Keratinocyte (primary cell): ENCODE results near the gene ALKBH2. TPM values are rescaled to one million over a fixed set of nuclear protein-coding genes. Genes with fewer than 3 reads are reported as not detected.

Experiments
- DNase-seq: peaks from one replicate; pipeline ENCODE4 v3.0.0-alpha.2; 2011; ENCODE audit warnings: low read depth, missing footprints, low spot score
- FAIRE-seq: peaks from 2 replicates; lab custom pipeline; 2011; peaks lifted over from hg19 to GRCh38; lab: Jason Lieb, UNC
- H2AFZ ChIP-seq: 2 replicates; pipeline ENCODE4 v1.6.0; 2012; ENCODE audit warnings: low read length, control low read depth, inconsistent platforms; ENCODE audit not compliant: control insufficient read depth
- H3K27ac ChIP-seq: 2 replicates; pipeline ENCODE4 v1.5.1; 2011; ENCODE audit warnings: low read length; ENCODE audit not compliant: control insufficient read depth, insufficient read depth
- H3K27me3 ChIP-seq: 3 replicates; pipeline ENCODE4 v1.6.0; 2011; ENCODE audit warnings: low read length; ENCODE audit not compliant: control insufficient read depth, insufficient read depth; ENCODE audit errors: extremely low read depth
- H3K36me3 ChIP-seq, 2 experiments: 2 replicates in 1 of 2; 3 replicates in 1 of 2; pipeline ENCODE4 v1.5.1; 2011; ENCODE audit warnings: low read length in 2 of 2, mild to moderate bottlenecking in 1 of 2; ENCODE audit not compliant: control insufficient read depth in 2 of 2, insufficient read depth in 2 of 2; ENCODE audit errors: extremely low read depth in 1 of 2
- H3K4me1 ChIP-seq: 3 replicates; pipeline ENCODE4 v1.5.1; 2011; ENCODE audit warnings: low read length; ENCODE audit not compliant: control insufficient read depth, insufficient read depth; ENCODE audit errors: extremely low read depth
- H3K4me2 ChIP-seq: 3 replicates; pipeline ENCODE4 v1.6.0; 2011; ENCODE audit warnings: low read depth, low read length; ENCODE audit not compliant: control insufficient read depth, insufficient read depth; ENCODE audit errors: extremely low read depth
- H3K4me3 ChIP-seq, 3 experiments: fragments of 200-600 bp in 1 of 3; sonication (generic) in 1 of 3; 2 replicates in 2 of 3; 3 replicates in 1 of 3; pipeline ENCODE4 v1.5.1; 2011 to 2016; ENCODE audit warnings: low read length in 3 of 3, mild to moderate bottlenecking in 3 of 3, control low read depth in 2 of 3, inconsistent platforms in 1 of 3, low read depth in 1 of 3, mixed read lengths in 1 of 3, mixed run types in 1 of 3, moderate library complexity in 1 of 3; ENCODE audit not compliant: control insufficient read depth in 2 of 3, insufficient read depth in 2 of 3; ENCODE audit errors: extremely low read depth in 1 of 3
- H3K79me2 ChIP-seq: 2 replicates; pipeline ENCODE4 v1.6.0; 2012; ENCODE audit warnings: low read length; ENCODE audit not compliant: control insufficient read depth, insufficient read depth
- H3K9ac ChIP-seq: 3 replicates; pipeline ENCODE4 v1.6.0; 2011; ENCODE audit warnings: low read length; ENCODE audit not compliant: control insufficient read depth, insufficient read depth; ENCODE audit errors: extremely low read depth
- H3K9me1 ChIP-seq: 3 replicates; pipeline ENCODE4 v1.6.0; 2011; ENCODE audit warnings: low read length; ENCODE audit not compliant: control insufficient read depth, insufficient read depth; ENCODE audit errors: extremely low read depth
- H3K9me3 ChIP-seq: 2 replicates; pipeline ENCODE4 v1.5.1; 2012; ENCODE audit warnings: low read depth, low read length; ENCODE audit not compliant: control insufficient read depth
- H4K20me1 ChIP-seq: 3 replicates; pipeline ENCODE4 v1.6.0; 2011; ENCODE audit warnings: low read length; ENCODE audit not compliant: control insufficient read depth, insufficient read depth; ENCODE audit errors: extremely low read depth
- CTCF ChIP-seq, 3 experiments: IDR thresholded peaks in 1 of 3; conservative IDR thresholded peaks in 1 of 3; optimal IDR thresholded peaks in 1 of 3; 2 replicates in 2 of 3; 3 replicates in 1 of 3; pipeline versions ENCODE3 to v1.5.1; 2011; ENCODE audit warnings: low read length in 3 of 3, mild to moderate bottlenecking in 3 of 3, moderate library complexity in 2 of 3, control low read depth in 1 of 3, inconsistent platforms in 1 of 3; ENCODE audit not compliant: insufficient read depth in 2 of 3; ENCODE audit errors: extremely low read depth in 1 of 3
- EZH2 ChIP-seq: IDR thresholded peaks from one replicate; pipeline ENCODE4 v1.6.1; 2012; ENCODE audit warnings: inconsistent platforms, mild to moderate bottlenecking, low read length, moderate library complexity
- dilution Hi-C: fragments of 300-500 bp; cut with MboI; formaldehyde crosslinking; loops from one replicate; pipeline ENCODE4 v1.7.0; 2020; ENCODE audit warnings: low sequenced_read_pairs; ENCODE audit not compliant: extremely low pct_ligation_motif_present
- polyA plus RNA-seq, 5 experiments: library from polyadenylated mRNA; depleted of rRNA in 3 of 5; stranded (reverse) in 3 of 5; stranded (forward) in 1 of 5; unstranded in 1 of 5; fragments of >200 nt; gene quantifications; 1 replicate in 1 of 5; 2 replicates in 3 of 5; 3 replicates in 1 of 5; pipeline versions ENCODE4 v1.2.1 to v1.2.3, GENCODE V29; 2011 to 2012; ENCODE audit warnings: missing spikeins in 2 of 5, low read depth in 1 of 5, low replicate concordance in 1 of 5

Gene ALKBH2
- polyA plus RNA-seq, 1 donor (not counting 4 experiments of a cell fraction or from before 2014, with no cell fraction given), result 25.2 TPM

DNA sequence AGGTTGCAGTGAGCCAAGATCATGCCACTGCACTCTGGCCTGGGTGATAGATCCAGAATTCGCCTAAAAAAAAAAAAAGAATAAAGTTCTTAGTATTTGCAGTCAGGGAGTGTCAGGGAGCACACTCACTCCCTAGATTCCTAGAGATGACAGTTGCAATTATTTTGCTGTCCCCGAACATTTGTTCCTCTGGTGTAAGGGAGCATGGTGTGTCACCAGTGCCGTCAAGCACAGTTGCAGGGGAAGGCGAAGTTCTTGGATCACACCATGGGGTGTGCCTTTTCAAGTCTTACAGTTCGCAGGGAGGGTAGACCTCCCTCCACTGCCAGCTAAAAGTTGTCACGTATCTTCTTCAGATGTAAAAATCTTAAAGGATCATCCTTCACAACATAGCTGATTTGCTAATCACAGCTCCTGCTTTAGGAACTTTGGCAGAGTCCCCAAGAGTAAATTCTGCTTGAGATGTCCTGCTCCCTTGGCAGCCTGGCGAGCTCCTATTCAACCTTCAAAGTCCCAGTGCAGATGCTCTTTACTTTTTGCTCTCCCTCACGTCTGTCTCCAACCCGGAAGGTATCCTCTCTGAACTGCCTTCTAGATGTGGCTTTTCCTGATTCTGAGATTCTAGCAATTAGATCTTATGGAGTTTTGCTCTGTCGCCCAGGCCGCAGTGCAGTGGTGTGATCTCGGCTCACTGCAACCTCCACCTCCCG, 34.4 kb upstream of the ALKBH2 start:
- peaks cover 4% of the 10 kb centered on the region for H3K27me3 ChIP-seq
- H2AFZ ChIP-seq, result no peak overlapping the region
- H3K4me2 ChIP-seq, result no peak overlapping the region
- H3K9ac ChIP-seq, result no peak overlapping the region
- H3K36me3 ChIP-seq, result no peaks in the 10 kb centered on the region
- TF ChIP-seq CTCF (optimal IDR thresholded peaks at IDR 0.05 in 1 of 3, IDR thresholded peaks at IDR 0.05 in 1 of 3, conservative IDR thresholded peaks at IDR 0.05 in 1 of 3; ENCODE audit: extremely low read depth in 1 of 3, insufficient read depth in 2 of 3, low read length in 3 of 3) (no peak), EZH2 (no peak)
- DNase-seq (no peak), FAIRE-seq (no peak)
- no peaks in the 10 kb centered on the region for H3K79me2 ChIP-seq
- H3K4me3 ChIP-seq, result no peak overlapping the region
- no peaks in the 10 kb centered on the region for H3K9me3 ChIP-seq
- H3K27ac ChIP-seq, result no peak overlapping the region
- H3K9me1 ChIP-seq, result no peaks in the 10 kb centered on the region
- H3K4me1 ChIP-seq, result no peaks in the 10 kb centered on the region
- H4K20me1 ChIP-seq, result no peaks in the 10 kb centered on the region
- dilution Hi-C loops, result no loop called here

DNA sequence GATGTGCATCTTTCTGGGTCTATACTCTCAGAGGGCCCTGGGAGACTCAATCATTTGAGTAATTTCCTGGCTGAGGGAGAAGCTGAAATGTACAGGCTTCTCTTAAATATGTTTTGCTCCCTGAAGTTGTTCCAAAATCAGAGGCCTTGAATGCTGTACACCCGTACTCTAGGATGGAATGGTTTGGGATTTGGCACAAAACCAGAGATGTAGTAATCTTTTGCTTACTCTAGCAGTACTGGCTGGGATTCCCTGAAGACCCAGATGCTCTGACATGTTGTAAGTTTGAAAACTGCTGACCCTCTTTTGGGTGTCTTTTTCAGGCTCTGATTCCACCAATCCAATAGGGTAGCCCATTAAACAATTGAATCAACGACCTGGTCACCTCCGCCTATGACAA, 33.5 kb upstream of the ALKBH2 start:
- TF ChIP-seq CTCF (optimal IDR thresholded peaks at IDR 0.05 in 1 of 3, IDR thresholded peaks at IDR 0.05 in 1 of 3, conservative IDR thresholded peaks at IDR 0.05 in 1 of 3; ENCODE audit: extremely low read depth in 1 of 3, insufficient read depth in 2 of 3, low read length in 3 of 3) (no peak), EZH2 (no peak)
- H2AFZ ChIP-seq, result no peak overlapping the region
- H4K20me1 ChIP-seq, result no peaks in the 10 kb centered on the region
- dilution Hi-C loops, result no loop called here
- FAIRE-seq (no peak), DNase-seq (no peak)
- no peaks in the 10 kb centered on the region for H3K79me2 ChIP-seq
- no peak overlapping the region for H3K4me2 ChIP-seq
- H3K9ac ChIP-seq, result no peak overlapping the region
- no peaks in the 10 kb centered on the region for H3K27me3 ChIP-seq
- H3K36me3 ChIP-seq, result no peaks in the 10 kb centered on the region
- no peaks in the 10 kb centered on the region for H3K9me1 ChIP-seq
- H3K4me3 ChIP-seq, result no peak overlapping the region
- H3K9me3 ChIP-seq, result no peaks in the 10 kb centered on the region
- no peak overlapping the region for H3K27ac ChIP-seq
- no peaks in the 10 kb centered on the region for H3K4me1 ChIP-seq
